GM23338 (cell line): ENCODE measurements around the gene CA6. TPM values are rescaled to one million over a fixed set of nuclear protein-coding genes. Genes with fewer than 3 reads are reported as not detected.
A peak's percentile ranks its signal among the peaks of the same experiment; 100 is the strongest.
"Not testable (repeated sequence)": the region's sequence is repeated elsewhere in the genome, so short reads cannot be mapped to it uniquely, and the experiment has no call there.

Experiments
- ATAC-seq: fragments of 200-7000 bp; cut with Tn5 transposase; 3 replicates; pipeline ENCODE4 v1.9.1; 2020
- DNase-seq: peaks from one replicate; pipeline ENCODE4 v3.0.0-alpha.2; 2015; ENCODE audit warnings: low spot score
- H2AFZ ChIP-seq: fragments of 200-600 bp; sonication (generic); 2 replicates; pipeline ENCODE4 v1.8.0; 2016; ENCODE audit warnings: antibody characterized with exemption, mild to moderate bottlenecking, moderate library complexity
- H3F3A ChIP-seq: fragments of 200-600 bp; sonication (generic); replicated peaks from 2 replicates; pipeline ENCODE4 v1.8.0; 2017; ENCODE audit warnings: antibody characterized with exemption, mixed run types, low read depth
- H3K27ac ChIP-seq: fragments of 200-600 bp; sonication (generic); 2 replicates; pipeline ENCODE4 v1.6.1; 2016; ENCODE audit warnings: low read depth
- H3K27me3 ChIP-seq: fragments of 200-600 bp; sonication (generic); 2 replicates; pipeline ENCODE4 v1.8.0; 2016; ENCODE audit warnings: mild to moderate bottlenecking, mixed run types, moderate library complexity; ENCODE audit not compliant: insufficient read depth
- H3K36me3 ChIP-seq: fragments of 200-600 bp; sonication (generic); 2 replicates; pipeline ENCODE4 v1.8.0; 2016; ENCODE audit warnings: mild to moderate bottlenecking; ENCODE audit not compliant: insufficient read depth
- H3K4me1 ChIP-seq: fragments of 200-600 bp; sonication (generic); 2 replicates; pipeline ENCODE4 v1.8.0; 2016; ENCODE audit warnings: mild to moderate bottlenecking, moderate library complexity; ENCODE audit not compliant: insufficient read depth
- H3K4me2 ChIP-seq: fragments of 200-600 bp; sonication (generic); 2 replicates; pipeline ENCODE4 v1.7.1; 2017; ENCODE audit warnings: mixed run types
- H3K4me3 ChIP-seq: fragments of 200-600 bp; sonication (generic); 2 replicates; pipeline ENCODE4 v1.6.1; 2016; ENCODE audit warnings: mixed run types
- H3K79me2 ChIP-seq: fragments of 200-600 bp; sonication (generic); replicated peaks from 2 replicates; pipeline ENCODE4 v1.8.0; 2017; ENCODE audit warnings: mild to moderate bottlenecking; ENCODE audit not compliant: insufficient read depth
- H3K9me2 ChIP-seq: fragments of 200-600 bp; sonication (generic); 2 replicates; pipeline ENCODE4 v1.8.0; 2017; ENCODE audit not compliant: insufficient read depth
- H4K20me1 ChIP-seq: fragments of 200-600 bp; sonication (generic); replicated peaks from 2 replicates; pipeline ENCODE4 v1.8.0; 2017; ENCODE audit warnings: mild to moderate bottlenecking; ENCODE audit not compliant: insufficient read depth
- H3K27ac Mint-ChIP-seq: 2 replicates; pipeline ENCODE4 v1.8.0; 2020; ENCODE audit warnings: inconsistent platforms, mild to moderate bottlenecking, moderate library complexity, mixed read lengths
- H3K27me3 Mint-ChIP-seq: 3 replicates; pipeline ENCODE4 v1.8.0; 2022; ENCODE audit warnings: low read depth, mild to moderate bottlenecking, moderate library complexity, mixed read lengths, inconsistent platforms; ENCODE audit not compliant: insufficient read depth, poor library complexity
- H3K36me3 Mint-ChIP-seq: 3 replicates; pipeline ENCODE4 v1.8.0; 2021; ENCODE audit warnings: low read depth, mild to moderate bottlenecking, inconsistent platforms, moderate library complexity, mixed read lengths
- H3K4me1 Mint-ChIP-seq: 3 replicates; pipeline ENCODE4 v1.8.0; 2020; ENCODE audit warnings: mild to moderate bottlenecking, inconsistent platforms, mixed read lengths
- H3K4me3 Mint-ChIP-seq: 3 replicates; pipeline ENCODE4 v1.8.0; 2021; ENCODE audit warnings: moderate library complexity, mild to moderate bottlenecking, inconsistent platforms, mixed read lengths
- H3K9me3 Mint-ChIP-seq: 3 replicates; pipeline ENCODE4 v1.8.0; 2020; ENCODE audit warnings: moderate library complexity, mild to moderate bottlenecking, inconsistent platforms, mixed read lengths
- NANOG ChIP-seq: IDR thresholded peaks from 2 replicates; pipeline ENCODE4 v1.6.1; 2016; ENCODE audit warnings: antibody characterized with exemption, borderline replicate concordance
- STAT1 ChIP-seq: IDR thresholded peaks from one replicate; pipeline ENCODE4 v1.6.1; 2016; ENCODE audit warnings: antibody characterized with exemption; ENCODE audit not compliant: unreplicated experiment
- ZNF114 ChIP-seq: fragments of 250-450 bp; sonication (Bioruptor Pico); IDR thresholded peaks from 2 replicates; pipeline ENCODE4 v1.5.0; 2020; ENCODE audit warnings: mild to moderate bottlenecking, moderate library complexity
- ZNF331 ChIP-seq: fragments of 250-450 bp; sonication (Bioruptor Pico); IDR thresholded peaks from 2 replicates; pipeline ENCODE4 v1.5.0; 2020; ENCODE audit warnings: low read depth, mild to moderate bottlenecking, moderate library complexity
- polyA plus RNA-seq: library from polyadenylated mRNA; unstranded; fragments of >200 nt; fragmentation: Nextera tagmentation; extraction: Ambion mirVana; gene quantifications from 2 replicates; pipeline ENCODE4 v1.2.1, GENCODE V29; 2016
- total RNA-seq: library from RNA; depleted of rRNA; stranded (reverse); fragments of >200 nt; shearing (Covaris generic); gene quantifications from 2 replicates; pipeline ENCODE4 v1.2.3, GENCODE V29; 2014
- TF ChIP-seq, protein P1 (sequence below), 2 experiments: fragments of 200-600 bp in 1 of 2; sonication (generic) in 1 of 2; conservative IDR thresholded peaks; 2 replicates each; pipeline versions ENCODE4 v1.5.1 to v1.6.1; 2016 to 2017; ENCODE audit warnings: antibody characterized with exemption in 2 of 2, low read depth in 2 of 2, mild to moderate bottlenecking in 2 of 2, moderate library complexity in 1 of 2

The CA6 gene
- total and polyA plus RNA-seq, 2 experiments from 2014 or later = not detected

GRCh38 chr1:8937051-8937450 lies 8.6 kb upstream of the CA6 start:
- H3K4me2 ChIP-seq, H3F3A ChIP-seq, DNase-seq, H3K4me1 Mint-ChIP-seq, H3K36me3 Mint-ChIP-seq, H3K79me2 ChIP-seq, H3K27me3 ChIP-seq, H3K9me3 Mint-ChIP-seq, H3K27ac Mint-ChIP-seq, H2AFZ ChIP-seq, H3K36me3 ChIP-seq, H3K4me1 ChIP-seq, H3K27ac ChIP-seq, H3K27me3 Mint-ChIP-seq, H3K4me3 ChIP-seq, ATAC-seq, H3K9me2 ChIP-seq, H3K4me3 Mint-ChIP-seq, H4K20me1 ChIP-seq: not testable (repeated sequence)

GRCh38 chr1:8937701-8938100 lies 8.0 kb upstream of the CA6 start:
- H3K27me3 ChIP-seq = no peaks in the 10 kb centered on the region
- DNase-seq (no peak), ATAC-seq (no peak)
- Mint-ChIP-seq H3K4me3 (no peak overlapping the region), H3K36me3 (peaks cover 6% of the 10 kb centered on the region; the same call in 1 of the 3 replicates), H3K27me3 (peaks cover 5% of the 10 kb centered on the region), H3K9me3 (peaks cover 8% of the 10 kb centered on the region; the same call in 2 of the 3 replicates), H3K4me1 (peaks cover 13% of the 10 kb centered on the region), H3K27ac (no peak overlapping the region)
- peaks cover 9% of the 10 kb centered on the region; the same call in 1 of the 2 replicates for H3K4me1 ChIP-seq
- H2AFZ ChIP-seq = no peak overlapping the region
- no peak overlapping the region for H3K4me3 ChIP-seq
- H4K20me1 ChIP-seq = no peaks in the 10 kb centered on the region
- TF ChIP-seq, protein P1, sequence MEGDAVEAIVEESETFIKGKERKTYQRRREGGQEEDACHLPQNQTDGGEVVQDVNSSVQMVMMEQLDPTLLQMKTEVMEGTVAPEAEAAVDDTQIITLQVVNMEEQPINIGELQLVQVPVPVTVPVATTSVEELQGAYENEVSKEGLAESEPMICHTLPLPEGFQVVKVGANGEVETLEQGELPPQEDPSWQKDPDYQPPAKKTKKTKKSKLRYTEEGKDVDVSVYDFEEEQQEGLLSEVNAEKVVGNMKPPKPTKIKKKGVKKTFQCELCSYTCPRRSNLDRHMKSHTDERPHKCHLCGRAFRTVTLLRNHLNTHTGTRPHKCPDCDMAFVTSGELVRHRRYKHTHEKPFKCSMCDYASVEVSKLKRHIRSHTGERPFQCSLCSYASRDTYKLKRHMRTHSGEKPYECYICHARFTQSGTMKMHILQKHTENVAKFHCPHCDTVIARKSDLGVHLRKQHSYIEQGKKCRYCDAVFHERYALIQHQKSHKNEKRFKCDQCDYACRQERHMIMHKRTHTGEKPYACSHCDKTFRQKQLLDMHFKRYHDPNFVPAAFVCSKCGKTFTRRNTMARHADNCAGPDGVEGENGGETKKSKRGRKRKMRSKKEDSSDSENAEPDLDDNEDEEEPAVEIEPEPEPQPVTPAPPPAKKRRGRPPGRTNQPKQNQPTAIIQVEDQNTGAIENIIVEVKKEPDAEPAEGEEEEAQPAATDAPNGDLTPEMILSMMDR (conservative IDR thresholded peaks at IDR 0.05; ENCODE audit: low read depth in 2 of 2) = no peak
- no peak for TF ChIP-seq ZNF331 (CRISPR knock-in tag)
- TF ChIP-seq NANOG = no peak
- TF ChIP-seq ZNF114 = no peak
- H3K4me2 ChIP-seq = no peak overlapping the region
- no peaks in the 10 kb centered on the region for H3K9me2 ChIP-seq
- H3K27ac ChIP-seq = no peak overlapping the region
- H3K36me3 ChIP-seq = no peaks in the 10 kb centered on the region
- H3K79me2 ChIP-seq = no peaks in the 10 kb centered on the region
- no peaks in the 10 kb centered on the region for H3F3A ChIP-seq

- 0 out of 2 replicates have a peak, but pooled peaks cover 3% of the 10 kb centered on the region for H3F3A ChIP-seq
- H3K9me3 Mint-ChIP-seq = peaks cover 8% of the 10 kb centered on the region; the same call in 2 of the 3 replicates
- H4K20me1 ChIP-seq = no peaks in the 10 kb centered on the region
- peaks cover 5% of the 10 kb centered on the region for H3K27me3 Mint-ChIP-seq
- no peaks in the 10 kb centered on the region for H3K27me3 ChIP-seq
- peaks cover 20% of the 10 kb centered on the region for H3K4me1 Mint-ChIP-seq
- H3K36me3 ChIP-seq = no peaks in the 10 kb centered on the region
- H2AFZ ChIP-seq = no peak overlapping the region
- H3K27ac Mint-ChIP-seq = no peak overlapping the region
- H3K36me3 Mint-ChIP-seq = peaks cover 6% of the 10 kb centered on the region; the same call in 1 of the 3 replicates
- TF ChIP-seq STAT1 (no peak), ZNF114 (peak; percentile 74; the same call in 1 of the 2 replicates)
- H3K9me2 ChIP-seq = no peaks in the 10 kb centered on the region
- H3K4me3 Mint-ChIP-seq = no peak overlapping the region
- peaks cover 15% of the 10 kb centered on the region for H3K4me1 ChIP-seq
- H3K27ac ChIP-seq = no peak overlapping the region
- no peaks in the 10 kb centered on the region for H3K79me2 ChIP-seq
- H3K4me2 ChIP-seq = no peak overlapping the region
- no peak for ATAC-seq
- no peak overlapping the region for H3K4me3 ChIP-seq
- DNase-seq = peak; percentile 28
These were observed 7.3 kb upstream of the CA6 start for GRCh38 chr1:8938232-8938999.
